GM23338 (cell line): ENCODE measurements around the gene CIAPIN1. TPM values are rescaled to one million over a fixed set of nuclear protein-coding genes. Genes with fewer than 3 reads are reported as not detected.

Experiments used
- polyA plus RNA-seq: library from polyadenylated mRNA; unstranded; fragments of >200 nt; fragmentation: Nextera tagmentation; extraction: Ambion mirVana; gene quantifications from 2 replicates; pipeline ENCODE4 v1.2.1, GENCODE V29; 2016
- total RNA-seq: library from RNA; depleted of rRNA; stranded (reverse); fragments of >200 nt; shearing (Covaris generic); gene quantifications from 2 replicates; pipeline ENCODE4 v1.2.3, GENCODE V29; 2014; rRNA removed

The CIAPIN1 gene
- total and polyA plus RNA-seq, 2 experiments from 2014 or later = 36.5 to 75.4 TPM

Other genes starting within 250 kb of the CIAPIN1 start
- gene ARL2BP, start 202.1 kb downstream of the CIAPIN1 start, total RNA-seq = 13.2 and 13.4 TPM in 2 replicates
- 10.3 and 10.9 TPM in 2 replicates for gene ARL2BP, start 202.1 kb downstream of the CIAPIN1 start, polyA plus RNA-seq
- 2.1 and 6.1 TPM in 2 replicates for gene PLLP, start 162.7 kb downstream of the CIAPIN1 start, total RNA-seq
- gene PLLP, start 162.7 kb downstream of the CIAPIN1 start, polyA plus RNA-seq = 1.3 and 1.9 TPM in 2 replicates
- not detected in 2 replicates for gene CCL22, start 88.6 kb downstream of the CIAPIN1 start, total RNA-seq
- 0.19 and 0.42 TPM in 2 replicates for gene CCL22, start 88.6 kb downstream of the CIAPIN1 start, polyA plus RNA-seq
- 0.16 and 2.8 TPM in 2 replicates for gene CX3CL1, start 74.9 kb downstream of the CIAPIN1 start, total RNA-seq
- gene CX3CL1, start 74.9 kb downstream of the CIAPIN1 start, polyA plus RNA-seq = 0.24 and 0.30 TPM in 2 replicates
- not detected in 2 replicates for gene CCL17, start 42.6 kb downstream of the CIAPIN1 start, total RNA-seq
- gene CCL17, start 42.6 kb downstream of the CIAPIN1 start, polyA plus RNA-seq = not detected in 2 replicates
- 24.7 and 36.3 TPM in 2 replicates for gene COQ9, start 94 bp upstream of the CIAPIN1 start, total RNA-seq
- 26.6 and 28.6 TPM in 2 replicates for gene COQ9, start 94 bp upstream of the CIAPIN1 start, polyA plus RNA-seq
- gene POLR2C, start 15.3 kb upstream of the CIAPIN1 start, total RNA-seq = 107 and 123 TPM in 2 replicates
- gene POLR2C, start 15.3 kb upstream of the CIAPIN1 start, polyA plus RNA-seq = 36.4 and 37.6 TPM in 2 replicates
- 26.6 and 29.1 TPM in 2 replicates for gene DOK4, start 39.1 kb upstream of the CIAPIN1 start, total RNA-seq
- gene DOK4, start 39.1 kb upstream of the CIAPIN1 start, polyA plus RNA-seq = 11.4 and 12.9 TPM in 2 replicates
- gene CCDC102A, start 89.2 kb upstream of the CIAPIN1 start, total RNA-seq = 4.7 and 5.2 TPM in 2 replicates
- gene CCDC102A, start 89.2 kb upstream of the CIAPIN1 start, polyA plus RNA-seq = 2.0 and 3.2 TPM in 2 replicates
- gene ADGRG5, start 95.3 kb upstream of the CIAPIN1 start, total RNA-seq = 5.5 and 11.1 TPM in 2 replicates
- gene ADGRG5, start 95.3 kb upstream of the CIAPIN1 start, polyA plus RNA-seq = 2.2 and 2.6 TPM in 2 replicates
- gene ADGRG1, start 181.2 kb upstream of the CIAPIN1 start, total RNA-seq = 0.12 and 0.14 TPM in 2 replicates
- gene ADGRG1, start 181.2 kb upstream of the CIAPIN1 start, polyA plus RNA-seq = 0.09 and 0.47 TPM in 2 replicates
- not detected in 2 replicates for gene ADGRG3, start 220.9 kb upstream of the CIAPIN1 start, total RNA-seq
- not detected in 2 replicates for gene ADGRG3, start 220.9 kb upstream of the CIAPIN1 start, polyA plus RNA-seq
- not detected in 2 replicates for gene DRC7, start 247.4 kb upstream of the CIAPIN1 start, total RNA-seq
- gene DRC7, start 247.4 kb upstream of the CIAPIN1 start, polyA plus RNA-seq = not detected in 2 replicates